Thyroid gland (tissue), 4 donors: Measurements from ENCODE around the gene PAQR8. TPM values are rescaled to one million over a fixed set of nuclear protein-coding genes. Genes with fewer than 3 reads are reported as not detected.

Experiments
- DNase-seq, 2 donors: peaks; one replicate each; pipeline ENCODE4 v3.0.0-alpha.2; 2019
- H3K27ac ChIP-seq, 3 donors: fragments of 200-600 bp; sonication (generic); 1 replicate in 2 of 3; 2 replicates in 1 of 3; pipeline ENCODE4 v1.5.1; 2016 to 2019; ENCODE audit warnings: mild to moderate bottlenecking in 1 of 3, moderate library complexity in 1 of 3
- H3K27me3 ChIP-seq: fragments of 200-600 bp; sonication (generic); one replicate; pipeline ENCODE4 v1.5.1; 2019
- H3K36me3 ChIP-seq, 2 donors: fragments of 200-600 bp; sonication (generic); one replicate each; pipeline ENCODE4 v1.5.1; 2016 to 2019
- H3K4me1 ChIP-seq, 2 donors: fragments of 200-600 bp; sonication (generic); one replicate each; pipeline ENCODE4 v1.5.1; 2017 to 2019
- H3K4me3 ChIP-seq, 3 donors: fragments of 200-600 bp; sonication (generic); replicated peaks in 1 of 3; 1 replicate in 2 of 3; 2 replicates in 1 of 3; pipeline ENCODE4 v1.5.1; 2016; ENCODE audit warnings: mild to moderate bottlenecking in 1 of 3
- H3K9me3 ChIP-seq: fragments of 200-600 bp; sonication (generic); one replicate; pipeline ENCODE4 v1.5.1; 2017
- POLR2A ChIP-seq, 2 donors: fragments of 450-650 bp; IDR thresholded peaks; one replicate each; pipeline ENCODE4 v1.6.1; 2017; ENCODE audit warnings: antibody characterized with exemption in 2 of 2, mild to moderate bottlenecking in 2 of 2, moderate library complexity in 1 of 2
- WGBS, 2 donors: methylation state at CpG; one replicate each; pipeline ENCODE4 v1.1.5; 2017; 5-methylcytosine and 5-hydroxymethylcytosine counted together
- intact Hi-C: fragments of 100-400 bp; cut with DNase I; formaldehyde crosslinking; loops from one replicate; pipeline ENCODE4 v1.15.1; 2023
- total RNA-seq, 4 donors: library from RNA; depleted of rRNA; stranded (reverse); fragments of >200 nt; gene quantifications; one replicate each; pipeline ENCODE4 v1.2.3, GENCODE V29; 2016
- TF ChIP-seq, protein P1 (sequence below), 6 experiments: fragments of 200-600 bp in 3 of 6; fragments of 450-650 bp in 3 of 6; sonication (generic) in 3 of 6; IDR thresholded peaks; one replicate each; pipeline ENCODE4 v1.5.1; 2016 to 2019; ENCODE audit warnings: antibody characterized with exemption in 6 of 6, mild to moderate bottlenecking in 2 of 6, inconsistent platforms in 1 of 6, moderate library complexity in 1 of 6

Gene PAQR8
- total RNA-seq, 4 donors from 2014 or later: 2.7 to 9.7 (median 5.4) TPM

DNA sequence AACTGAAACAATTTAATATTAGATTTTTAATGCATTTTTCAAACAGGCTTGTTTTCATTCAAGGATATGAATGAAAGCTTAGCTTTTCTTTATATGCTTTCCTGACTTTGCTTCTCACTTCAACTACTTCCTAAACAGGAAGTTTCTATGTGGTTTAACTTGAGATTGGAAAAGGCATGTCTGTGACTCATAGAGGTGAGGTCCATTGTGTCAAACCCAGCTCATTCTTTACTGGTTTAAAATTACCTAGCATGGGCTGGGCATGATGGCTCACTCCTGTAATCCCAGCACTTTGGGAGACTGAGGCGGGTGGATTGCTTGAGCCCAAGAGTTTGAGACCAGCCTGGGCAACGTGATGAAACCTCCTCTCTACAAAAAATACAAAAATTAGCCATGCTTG, 92.6 kb downstream of the PAQR8 start:
- no peaks in the 10 kb centered on the region for H3K36me3 ChIP-seq
- H3K4me1 ChIP-seq: no peaks in the 10 kb centered on the region
- no peak overlapping the region for H3K27ac ChIP-seq
- no peak for DNase-seq
- H3K9me3 ChIP-seq: no peaks in the 10 kb centered on the region
- H3K4me3 ChIP-seq: no peak overlapping the region
- intact Hi-C loops: no loop called here
- TF ChIP-seq POLR2A (IDR thresholded peaks at IDR 0.05): no peak
- TF ChIP-seq, protein P1, sequence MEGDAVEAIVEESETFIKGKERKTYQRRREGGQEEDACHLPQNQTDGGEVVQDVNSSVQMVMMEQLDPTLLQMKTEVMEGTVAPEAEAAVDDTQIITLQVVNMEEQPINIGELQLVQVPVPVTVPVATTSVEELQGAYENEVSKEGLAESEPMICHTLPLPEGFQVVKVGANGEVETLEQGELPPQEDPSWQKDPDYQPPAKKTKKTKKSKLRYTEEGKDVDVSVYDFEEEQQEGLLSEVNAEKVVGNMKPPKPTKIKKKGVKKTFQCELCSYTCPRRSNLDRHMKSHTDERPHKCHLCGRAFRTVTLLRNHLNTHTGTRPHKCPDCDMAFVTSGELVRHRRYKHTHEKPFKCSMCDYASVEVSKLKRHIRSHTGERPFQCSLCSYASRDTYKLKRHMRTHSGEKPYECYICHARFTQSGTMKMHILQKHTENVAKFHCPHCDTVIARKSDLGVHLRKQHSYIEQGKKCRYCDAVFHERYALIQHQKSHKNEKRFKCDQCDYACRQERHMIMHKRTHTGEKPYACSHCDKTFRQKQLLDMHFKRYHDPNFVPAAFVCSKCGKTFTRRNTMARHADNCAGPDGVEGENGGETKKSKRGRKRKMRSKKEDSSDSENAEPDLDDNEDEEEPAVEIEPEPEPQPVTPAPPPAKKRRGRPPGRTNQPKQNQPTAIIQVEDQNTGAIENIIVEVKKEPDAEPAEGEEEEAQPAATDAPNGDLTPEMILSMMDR (IDR thresholded peaks at IDR 0.05): no peak
- 50 to 77% methylated on average over 2 of the region's 2 CpGs for WGBS, 2 donors
- H3K27me3 ChIP-seq: no peaks in the 10 kb centered on the region

DNA sequence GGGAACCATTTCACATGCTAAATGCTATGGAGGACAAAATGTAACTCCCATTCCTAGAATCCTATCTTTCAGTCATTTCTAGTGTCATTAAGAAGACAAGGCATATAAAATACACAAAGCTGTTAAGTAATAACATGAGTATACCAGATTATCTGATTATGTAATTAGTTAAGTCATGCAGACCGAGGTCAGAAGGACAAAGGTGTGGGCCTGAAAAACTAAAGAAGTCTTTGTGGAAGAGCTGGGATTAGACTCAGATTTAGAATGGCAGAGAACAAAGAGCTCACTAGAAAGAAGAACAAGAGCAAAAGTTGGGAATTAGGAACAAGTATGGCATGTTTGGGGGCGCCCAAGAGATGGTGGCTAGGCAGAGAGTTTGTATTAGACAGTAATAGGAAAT, 95.1 kb downstream of the PAQR8 start:
- no peaks in the 10 kb centered on the region for H3K9me3 ChIP-seq
- H3K4me3 ChIP-seq: no peak overlapping the region
- no peaks in the 10 kb centered on the region for H3K27me3 ChIP-seq
- H3K36me3 ChIP-seq: no peaks in the 10 kb centered on the region
- TF ChIP-seq, protein P1 (IDR thresholded peaks at IDR 0.05): no peak
- TF ChIP-seq POLR2A (IDR thresholded peaks at IDR 0.05): no peak
- no peak for DNase-seq
- H3K27ac ChIP-seq: no peak overlapping the region
- 96 to 97% methylated on average over 2 of the region's 2 CpGs for WGBS, 2 donors
- no peaks in the 10 kb centered on the region for H3K4me1 ChIP-seq
- intact Hi-C loops: no loop called here

Other genes with a start within 250 kb of the PAQR8 start
- gene IL17A, start 175.8 kb upstream of the PAQR8 start, total RNA-seq: not detected
- gene IL17F, start 117.7 kb upstream of the PAQR8 start, total RNA-seq: not detected
- gene MCM3, start 77.4 kb upstream of the PAQR8 start, total RNA-seq: 10 to 100 TPM; 26.1 to 44.5 (median 34.3) TPM
- 10 to 100 TPM; 39.4 to 96.5 (median 41.6) TPM for gene EFHC1, start 58.2 kb downstream of the PAQR8 start, total RNA-seq
- gene TRAM2, start 214.9 kb downstream of the PAQR8 start, total RNA-seq: 10 to 100 TPM; 16.5 to 21.8 (median 19.7) TPM